B cell (primary cell): Measurements from ENCODE around the gene MKS1.

Experiments used
- CTCF ChIP-seq: fragments of 200-600 bp; IDR thresholded peaks from one replicate; pipeline ENCODE4 v1.8.0; 2022; ENCODE audit warnings: antibody characterized with exemption, mild to moderate bottlenecking
- EZH2 ChIP-seq: IDR thresholded peaks from 2 replicates; pipeline ENCODE4 v1.6.1; 2012; ENCODE audit warnings: borderline replicate concordance, low read depth, mild to moderate bottlenecking, moderate library complexity, low read length; ENCODE audit not compliant: insufficient read depth, poor library complexity, severe bottlenecking

- no peak for TF ChIP-seq CTCF
- no peak for TF ChIP-seq EZH2
Measured at GRCh38 chr17:58265902-58266875, 47.1 kb upstream of the MKS1 start.
